HG03457 (cell line): Measurements from ENCODE around the gene ACAD10.
"Not testable (repeated sequence)": the region's sequence is repeated elsewhere in the genome, so short reads cannot be mapped to it uniquely, and the experiment has no call there.

Experiments used
- ATAC-seq: cut with Tn5 transposase; IDR thresholded peaks from one replicate; pipeline ENCODE4 v1.9.1; 2021; ENCODE audit warnings: moderate number of reproducible peaks; ENCODE audit not compliant: unreplicated experiment

The ACAD10 gene

DNA sequence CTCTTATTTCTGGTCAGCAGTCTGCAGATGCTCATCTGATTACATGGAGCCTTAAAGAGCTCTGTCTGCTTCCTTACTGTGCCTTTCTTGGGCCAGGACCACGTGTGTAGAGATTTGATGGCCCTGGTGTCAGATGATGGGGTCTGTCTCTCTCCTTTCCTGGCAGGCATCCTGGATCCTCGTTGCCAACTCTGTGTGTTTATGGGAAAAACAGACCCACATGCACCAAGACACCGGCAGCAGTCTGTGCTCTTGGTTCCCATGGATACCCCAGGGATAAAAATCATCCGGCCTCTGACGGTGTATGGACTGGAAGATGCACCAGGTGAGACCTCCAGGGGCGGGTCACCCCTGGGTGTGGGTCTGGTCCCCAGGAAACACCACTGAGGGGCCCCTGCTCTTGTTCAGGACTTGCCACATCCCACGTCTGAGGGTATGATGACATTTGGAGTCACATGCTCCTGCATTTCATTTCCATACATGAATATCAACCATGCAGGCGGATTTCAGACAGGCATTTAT, 62.4 kb downstream of the ACAD10 start:
- ATAC-seq = no peak

GRCh38 chr12:111748867-111749266, 63.0 kb downstream of the ACAD10 start:
- no peak for ATAC-seq

DNA sequence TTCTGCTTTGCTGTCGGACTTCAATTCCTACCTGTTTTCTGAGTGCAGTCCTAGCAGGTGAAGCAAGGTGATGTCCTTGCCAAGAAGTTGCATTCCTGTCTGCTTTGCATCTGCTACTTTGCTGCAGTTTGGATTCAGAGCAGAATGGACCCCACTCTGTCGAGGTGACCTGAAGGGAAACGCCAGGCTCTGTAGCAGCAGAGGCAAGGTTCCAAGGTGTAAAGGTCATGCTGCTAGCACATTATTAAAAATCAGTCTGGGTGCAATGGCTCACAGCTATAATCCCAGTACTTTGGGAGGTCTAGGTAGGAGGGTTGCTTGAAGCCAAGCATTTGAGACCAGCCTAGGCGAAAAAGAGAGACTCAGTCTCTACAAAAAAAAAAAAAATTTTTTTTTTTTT, 63.5 kb downstream of the ACAD10 start:
- ATAC-seq = no peak

DNA sequence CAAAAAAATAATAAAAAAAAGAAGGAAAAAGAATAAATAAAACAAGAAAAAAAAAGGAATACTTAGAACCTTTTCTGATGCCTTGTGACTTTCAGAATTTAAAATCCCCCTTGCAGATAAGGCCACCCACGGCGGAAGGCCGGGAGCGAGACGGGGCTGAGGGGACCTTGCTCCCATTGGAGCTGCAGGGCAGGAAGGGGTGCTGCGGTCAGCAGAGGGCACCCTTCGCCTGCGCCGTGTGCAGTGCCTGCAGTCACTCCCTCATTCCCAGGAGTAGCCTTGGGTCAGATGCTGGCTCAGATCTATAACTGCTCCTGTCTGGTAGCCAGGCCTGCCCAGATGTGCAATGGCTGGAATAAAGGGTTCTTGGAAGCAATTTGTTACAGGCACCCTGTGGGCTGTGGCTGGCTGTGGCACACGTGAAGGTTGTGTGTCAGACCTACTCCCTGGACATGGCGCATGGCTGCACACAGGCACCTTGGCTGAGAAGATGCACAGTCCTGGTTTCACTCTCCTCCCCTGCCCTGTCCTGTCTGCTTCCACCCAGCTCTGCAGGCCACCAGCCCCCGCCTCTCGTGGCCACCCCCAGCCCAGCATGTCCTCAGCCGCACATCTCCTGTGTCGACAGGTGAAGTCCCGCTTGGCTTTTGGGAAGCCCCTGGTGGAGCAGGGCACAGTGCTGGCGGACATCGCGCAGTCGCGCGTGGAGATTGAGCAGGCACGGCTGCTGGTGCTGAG, 67.5 kb downstream of the ACAD10 start:
- no peak for ATAC-seq

DNA sequence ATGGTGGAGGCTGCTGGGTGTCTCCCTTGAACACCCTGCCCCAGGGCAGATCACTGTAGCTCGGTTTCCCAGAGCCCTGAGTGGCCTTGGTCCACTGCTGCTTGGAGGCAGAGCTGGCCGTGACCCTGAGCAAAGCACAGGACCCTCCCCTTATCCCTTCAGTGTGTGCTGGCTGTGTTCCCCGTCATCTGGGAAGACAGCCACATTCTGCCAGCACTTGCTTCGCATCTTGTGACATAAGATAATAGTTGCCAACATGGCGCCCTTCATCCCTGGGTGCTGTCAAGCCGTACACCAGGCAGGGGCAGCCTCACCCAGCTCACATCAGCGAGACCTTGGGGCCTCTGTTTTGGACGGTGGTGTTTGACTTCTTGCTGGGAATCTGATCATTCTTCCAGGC, 68.8 kb downstream of the ACAD10 start:
- no peak for ATAC-seq

DNA sequence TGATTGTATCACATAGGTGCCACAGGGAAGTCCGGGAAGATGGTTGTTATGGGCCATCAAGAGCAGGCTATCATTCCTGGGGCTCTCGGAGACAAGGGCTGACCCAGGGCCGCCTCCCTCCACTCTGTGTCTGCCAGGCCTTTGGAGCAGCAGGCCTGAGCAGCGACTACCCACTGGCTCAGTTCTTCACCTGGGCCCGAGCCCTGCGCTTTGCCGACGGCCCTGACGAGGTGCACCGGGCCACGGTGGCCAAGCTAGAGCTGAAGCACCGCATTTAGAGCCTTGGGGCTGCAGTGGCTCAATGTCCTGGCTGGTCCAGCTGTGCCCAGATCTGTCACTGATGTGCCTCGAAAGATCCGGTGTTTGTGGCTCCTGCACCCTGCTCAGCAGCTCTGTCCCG, 70.3 kb downstream of the ACAD10 start:
- no peak for ATAC-seq

GRCh38 chr12:111756681-111757080, 70.8 kb downstream of the ACAD10 start:
- ATAC-seq = no peak

DNA sequence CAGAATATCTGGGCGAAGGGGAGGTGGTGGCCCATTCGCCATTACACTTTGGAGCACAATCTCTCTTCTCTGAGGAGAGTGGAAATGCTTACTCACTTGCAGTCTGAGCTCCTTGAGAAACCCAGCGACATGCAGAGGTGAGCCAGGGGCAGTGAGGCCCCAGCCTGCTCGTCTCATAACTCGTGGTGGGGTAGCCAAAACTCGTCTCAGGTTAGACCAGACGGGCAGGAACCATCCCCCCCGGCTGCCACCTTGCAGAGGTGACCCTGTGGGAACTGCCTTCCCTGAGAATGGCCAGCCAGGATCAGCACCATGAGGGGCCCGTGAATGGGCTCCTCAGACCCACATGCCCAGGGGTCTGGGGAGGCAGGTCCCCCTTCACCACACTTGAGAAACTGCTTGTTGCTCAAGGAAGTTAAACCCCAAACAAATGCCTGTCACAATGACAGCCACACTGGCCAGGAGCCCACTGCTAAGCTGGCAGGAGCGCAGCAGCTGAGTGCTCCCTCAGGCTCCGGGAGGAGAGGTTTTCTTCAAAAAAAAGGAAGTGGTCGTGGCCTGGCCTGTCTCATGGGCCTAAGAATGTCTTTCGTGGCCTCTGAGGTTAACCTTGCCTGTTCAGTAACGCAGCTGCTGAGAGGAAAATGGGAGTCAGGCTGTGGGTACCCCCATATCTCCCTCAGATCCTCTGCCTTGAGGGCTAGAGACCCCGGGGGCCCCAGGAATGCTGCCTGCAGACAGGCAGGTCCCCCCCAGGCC, 71.7 kb downstream of the ACAD10 start:
- ATAC-seq = no peak

DNA sequence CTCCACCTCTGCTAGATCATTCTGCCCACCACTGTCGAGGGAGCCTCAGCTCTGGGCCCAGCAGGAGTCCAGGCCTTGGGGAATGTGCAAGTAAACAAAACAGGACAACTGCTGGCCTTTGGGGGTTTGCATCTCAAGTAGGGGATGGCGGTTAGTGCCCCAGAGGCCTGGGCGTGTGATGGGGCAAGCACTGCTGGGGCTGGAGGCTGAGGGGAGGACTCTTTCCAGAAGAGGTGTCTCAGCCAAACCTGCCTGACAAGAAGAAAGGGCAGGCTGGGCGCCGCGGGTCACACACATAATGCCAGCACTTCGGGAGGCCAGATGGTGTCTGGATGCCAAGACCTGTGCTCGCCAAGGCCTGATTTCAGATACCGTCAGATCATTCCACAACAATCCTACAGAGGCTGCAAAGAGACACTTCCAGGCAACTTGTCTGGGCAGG, 72.3 kb downstream of the ACAD10 start:
- no peak for ATAC-seq

DNA sequence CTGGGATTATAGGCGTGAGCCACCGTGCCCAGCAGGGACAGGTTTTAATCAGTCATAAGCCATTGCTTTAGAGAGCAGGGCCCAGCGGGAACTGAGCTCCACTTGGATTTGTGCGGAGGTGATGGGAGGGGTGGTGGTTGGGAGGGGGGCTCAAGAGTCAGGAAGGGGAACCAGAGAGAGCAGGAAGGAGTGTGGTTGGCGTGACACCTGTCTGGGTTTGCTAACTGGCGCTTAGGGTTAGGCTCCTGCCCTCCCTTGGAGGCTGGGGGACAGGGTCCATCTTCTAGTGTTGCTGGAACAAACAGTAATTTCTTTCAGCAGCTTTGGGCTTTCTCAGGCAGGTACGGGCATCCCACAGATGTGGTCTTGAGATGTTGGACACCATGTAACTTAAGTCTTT, 73.4 kb downstream of the ACAD10 start:
- ATAC-seq = no peak

- no peak for ATAC-seq
Observed at GRCh38 chr12:111759991-111760390, 74.1 kb downstream of the ACAD10 start.

DNA sequence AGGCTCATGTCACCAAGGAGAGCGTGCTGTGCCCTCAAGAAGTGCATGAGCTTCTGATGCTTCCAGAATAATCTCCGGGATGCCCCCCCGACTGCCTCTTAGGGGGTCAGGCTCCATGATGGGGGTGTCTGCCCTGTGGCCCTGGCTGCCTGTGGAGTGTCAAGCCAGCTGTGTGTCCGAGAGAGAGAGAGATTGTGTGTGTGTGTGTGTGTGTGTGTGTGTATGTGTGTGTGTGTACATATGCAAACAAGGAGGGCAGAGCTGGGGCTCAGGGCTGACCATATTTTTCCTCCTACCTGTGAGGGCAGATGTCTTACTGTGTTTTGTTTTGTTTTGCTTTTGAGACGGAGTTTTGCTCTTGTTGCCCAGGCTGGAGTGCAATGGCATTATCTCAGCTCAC, 75.2 kb downstream of the ACAD10 start:
- ATAC-seq = no peak

DNA sequence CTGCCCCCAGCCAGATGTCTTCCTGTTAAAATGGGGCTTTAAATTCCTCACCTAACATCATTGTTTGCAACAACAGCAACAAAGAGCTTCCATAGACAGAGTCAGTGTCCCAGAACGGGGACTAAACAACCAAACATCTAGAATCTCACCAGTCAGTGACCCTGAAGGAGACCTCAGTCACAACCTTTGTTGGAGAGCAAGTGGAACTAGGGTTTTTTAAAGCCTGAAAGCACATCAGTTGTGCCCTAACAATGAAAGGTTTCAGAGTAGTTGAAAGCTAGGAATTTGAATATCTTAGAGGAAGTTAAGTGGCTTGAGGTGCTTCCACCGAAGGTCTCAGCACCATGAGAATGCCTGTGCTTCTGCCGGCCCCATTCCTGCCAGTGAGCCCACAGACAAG, 75.9 kb downstream of the ACAD10 start:
- ATAC-seq = no peak

GRCh38 chr12:111763552-111763951, 77.7 kb downstream of the ACAD10 start:
- ATAC-seq = not testable (repeated sequence)

- ATAC-seq = no peak
Observed at GRCh38 chr12:111764120-111764821, 78.4 kb downstream of the ACAD10 start.

- ATAC-seq = no peak
Observed at GRCh38 chr12:111766608-111767361, 80.9 kb downstream of the ACAD10 start, which contains the start of gene ALDH2. Gene ALDH2 (plus strand): TSS chr12:111766933. CDS start chr12:111766983, 50 bp downstream.

DNA sequence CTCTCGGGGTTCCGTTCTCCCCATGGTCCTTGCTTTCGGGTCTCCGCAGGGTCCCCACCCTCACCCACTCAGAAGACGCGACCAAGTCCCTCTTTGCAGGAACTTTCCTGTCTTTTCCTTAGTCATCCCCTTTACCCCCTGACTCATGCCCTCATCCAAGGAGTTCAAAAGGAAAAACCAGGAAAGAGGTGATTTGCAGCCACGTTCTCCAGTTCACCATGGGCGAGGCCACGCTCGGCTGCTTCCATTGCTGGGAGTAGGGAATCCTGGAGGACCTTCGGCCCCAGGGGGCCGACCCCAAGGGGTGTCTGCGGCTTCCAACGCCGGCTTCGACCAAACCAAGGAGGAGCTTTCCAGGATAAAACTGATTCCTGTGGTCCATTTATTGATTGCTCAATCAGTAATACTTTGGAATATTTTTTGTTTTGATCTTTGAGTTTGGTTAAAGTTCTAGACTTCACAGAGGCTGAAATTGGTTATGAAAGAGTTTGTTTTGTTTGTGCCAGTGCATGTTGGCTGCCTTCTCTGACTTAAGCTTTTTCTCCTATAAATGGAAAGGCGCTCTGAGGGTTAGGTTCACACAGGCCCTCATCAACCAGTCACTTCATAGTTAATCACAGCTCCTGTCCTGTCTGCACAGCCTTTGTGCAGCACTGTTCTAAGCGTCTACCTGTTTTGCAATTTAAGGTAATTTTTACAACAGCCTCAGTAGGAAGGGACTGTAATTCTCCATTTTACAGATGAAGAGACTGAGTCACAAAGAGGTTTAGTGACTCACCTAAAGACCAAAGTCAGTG, 81.7 kb downstream of the ACAD10 start:
- no peak for ATAC-seq

DNA sequence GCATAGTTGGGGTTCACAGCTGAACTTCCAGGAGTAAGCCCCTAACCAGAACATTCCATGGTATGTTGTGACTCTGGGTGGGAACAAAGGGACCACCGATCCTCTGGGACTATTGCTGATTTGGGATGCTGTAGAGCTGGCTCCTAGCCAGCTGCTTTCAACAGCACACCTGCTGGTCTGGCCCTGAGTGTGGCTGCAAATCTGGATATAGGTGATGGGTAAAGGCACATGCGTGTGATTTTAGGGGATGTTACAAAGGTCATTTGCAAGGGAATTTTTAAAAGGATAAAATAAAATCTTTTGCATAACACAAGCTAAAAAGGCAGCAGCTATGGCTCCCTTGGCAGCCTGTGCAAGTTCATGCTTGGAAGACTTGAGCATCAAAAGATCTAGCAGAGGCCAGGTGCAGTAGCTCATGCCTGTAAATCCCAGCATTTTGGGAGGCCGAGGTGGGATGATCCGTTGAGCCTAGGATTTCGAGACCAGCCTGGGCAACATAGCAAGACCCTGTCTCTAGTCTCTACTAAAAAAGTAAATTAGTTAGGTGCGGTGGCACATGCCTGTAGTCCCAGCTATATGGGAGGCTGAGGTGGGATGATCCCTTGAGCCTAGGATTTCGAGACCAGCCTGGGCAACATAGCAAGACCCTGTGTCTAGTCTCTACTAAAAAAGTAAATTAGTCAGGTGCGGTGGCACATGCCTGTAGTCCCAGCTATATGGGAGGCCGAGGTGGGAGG, 82.5 kb downstream of the ACAD10 start:
- ATAC-seq = no peak

GRCh38 chr12:111769599-111769998, 83.7 kb downstream of the ACAD10 start:
- ATAC-seq = no peak
